Muscle layer of colon (tissue), 2 donors: ENCODE data around the gene QRFP.

Experiments used
- H3K27ac ChIP-seq: one replicate; pipeline ENCODE4 v1.7.0; 2013; ENCODE audit warnings: low read depth, mild to moderate bottlenecking, low read length, moderate library complexity
- H3K27me3 ChIP-seq, 2 donors: one replicate each; pipeline ENCODE4 v1.7.0; 2013; ENCODE audit warnings: low read length in 2 of 2, mild to moderate bottlenecking in 2 of 2; ENCODE audit not compliant: insufficient read depth in 2 of 2, control insufficient read depth in 1 of 2
- H3K36me3 ChIP-seq: one replicate; pipeline ENCODE4 v1.7.0; 2013; ENCODE audit warnings: mild to moderate bottlenecking, low read length; ENCODE audit not compliant: insufficient read depth
- H3K4me1 ChIP-seq: one replicate; pipeline ENCODE4 v1.7.0; 2013; ENCODE audit warnings: mild to moderate bottlenecking, low read length; ENCODE audit not compliant: insufficient read depth
- H3K4me3 ChIP-seq, 2 donors: one replicate each; pipeline ENCODE4 v1.7.0; 2013; ENCODE audit warnings: low read length in 2 of 2, low read depth in 1 of 2, mild to moderate bottlenecking in 1 of 2, moderate library complexity in 1 of 2
- H3K9ac ChIP-seq: one replicate; pipeline ENCODE4 v1.7.0; 2013; ENCODE audit warnings: low read length
- H3K9me3 ChIP-seq: one replicate; pipeline ENCODE4 v1.7.0; 2013; ENCODE audit warnings: mild to moderate bottlenecking, low read length
- donor health status: abdominal sarcoma.
- donor health status: Adenocarcinoma of cecum.

Gene QRFP

DNA sequence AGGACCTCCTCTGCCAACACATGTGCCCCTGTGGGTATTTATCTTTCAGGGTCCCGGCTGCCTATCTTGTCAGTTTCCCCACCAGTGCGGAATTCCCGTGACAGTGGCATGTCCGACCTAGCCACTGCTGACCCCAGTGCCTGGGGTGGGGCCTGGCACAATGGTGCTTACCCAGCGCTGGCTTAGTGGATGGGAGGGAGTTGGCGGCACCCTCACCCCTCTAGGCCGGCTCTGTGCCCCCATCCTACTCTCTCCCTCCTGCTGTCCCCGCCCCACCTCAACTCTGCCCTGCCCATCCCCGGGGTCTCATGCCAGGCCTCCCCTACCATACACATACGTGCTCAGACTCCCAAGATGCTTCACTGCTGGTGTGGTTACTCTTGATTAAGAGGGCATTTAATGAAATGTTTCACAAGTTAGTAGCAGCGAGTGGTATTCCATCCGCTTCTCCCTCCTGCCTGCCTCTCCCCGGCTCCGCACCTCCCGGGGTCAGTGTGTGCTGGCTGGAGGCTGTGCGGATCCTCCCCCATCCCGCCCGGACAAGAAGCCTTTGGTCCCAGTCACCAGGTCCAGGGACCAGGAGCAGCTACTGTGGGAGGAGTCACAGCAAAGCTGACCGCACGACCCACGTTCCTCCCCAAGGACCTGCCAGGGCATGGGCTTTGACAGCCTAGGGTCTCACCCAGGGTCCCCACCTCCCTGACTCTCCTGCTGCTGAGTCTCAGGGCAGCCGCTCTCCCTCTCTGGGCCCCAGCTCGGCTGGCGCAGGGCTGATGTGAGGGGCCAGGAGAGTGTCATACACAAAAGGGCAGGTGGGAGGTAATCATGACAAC is 9.5 kb upstream of the QRFP start:
- no peaks in the 10 kb centered on the region for H3K36me3 ChIP-seq
- no peak overlapping the region for H3K27ac ChIP-seq
- no peaks in the 10 kb centered on the region for H3K9me3 ChIP-seq
- no peak overlapping the region for H3K4me3 ChIP-seq
- H3K4me1 ChIP-seq: no peaks in the 10 kb centered on the region
- H3K27me3 ChIP-seq: peaks cover 4 to 32% of the 10 kb centered on the region in 2 donors
- no peak overlapping the region for H3K9ac ChIP-seq

DNA sequence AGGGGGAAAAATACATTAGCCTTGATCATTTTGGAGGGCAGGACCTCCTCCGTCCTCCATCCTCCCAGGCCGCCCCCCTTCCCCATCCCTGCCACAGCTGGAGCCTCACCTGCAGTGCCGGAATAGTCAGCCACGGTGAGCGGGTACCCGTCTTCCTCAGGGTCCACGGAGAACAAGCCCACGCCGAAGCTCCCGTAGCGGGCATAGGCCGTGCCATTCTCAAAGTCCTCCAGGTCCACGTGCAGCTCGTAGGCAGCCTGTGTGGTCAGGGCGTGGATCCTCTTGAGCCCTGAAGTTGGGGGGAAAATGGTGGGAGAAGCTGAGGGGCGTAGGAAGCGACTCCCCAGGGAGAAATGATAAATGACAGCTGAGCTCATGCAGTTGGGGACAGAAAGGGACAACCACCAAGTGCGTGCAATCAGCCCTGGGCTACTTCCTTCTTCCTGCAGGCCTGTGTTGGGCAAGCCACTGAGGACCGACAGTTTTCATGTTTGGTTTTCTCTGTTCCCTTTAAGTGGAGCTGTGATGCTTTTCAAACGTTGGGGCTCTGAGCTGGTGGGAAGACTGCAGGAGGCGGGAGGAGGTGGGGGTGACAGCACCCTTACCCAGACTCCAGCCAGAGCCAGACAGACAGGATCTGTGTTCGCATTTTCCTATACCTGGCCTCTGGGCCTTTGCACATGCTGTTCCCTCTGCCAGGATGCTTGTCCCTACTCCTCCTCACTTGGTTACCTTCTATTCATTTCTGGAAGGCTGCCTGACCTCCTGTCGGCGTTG is 8.7 kb upstream of the QRFP start:
- Histone ChIP-seq H3K36me3 (no peaks in the 10 kb centered on the region), H3K4me1 (no peaks in the 10 kb centered on the region), H3K9ac (no peak overlapping the region), H3K27ac (no peak overlapping the region), H3K4me3 (no peak overlapping the region), H3K9me3 (no peaks in the 10 kb centered on the region), H3K27me3 (peaks cover 4 to 36% of the 10 kb centered on the region in 2 donors)

DNA sequence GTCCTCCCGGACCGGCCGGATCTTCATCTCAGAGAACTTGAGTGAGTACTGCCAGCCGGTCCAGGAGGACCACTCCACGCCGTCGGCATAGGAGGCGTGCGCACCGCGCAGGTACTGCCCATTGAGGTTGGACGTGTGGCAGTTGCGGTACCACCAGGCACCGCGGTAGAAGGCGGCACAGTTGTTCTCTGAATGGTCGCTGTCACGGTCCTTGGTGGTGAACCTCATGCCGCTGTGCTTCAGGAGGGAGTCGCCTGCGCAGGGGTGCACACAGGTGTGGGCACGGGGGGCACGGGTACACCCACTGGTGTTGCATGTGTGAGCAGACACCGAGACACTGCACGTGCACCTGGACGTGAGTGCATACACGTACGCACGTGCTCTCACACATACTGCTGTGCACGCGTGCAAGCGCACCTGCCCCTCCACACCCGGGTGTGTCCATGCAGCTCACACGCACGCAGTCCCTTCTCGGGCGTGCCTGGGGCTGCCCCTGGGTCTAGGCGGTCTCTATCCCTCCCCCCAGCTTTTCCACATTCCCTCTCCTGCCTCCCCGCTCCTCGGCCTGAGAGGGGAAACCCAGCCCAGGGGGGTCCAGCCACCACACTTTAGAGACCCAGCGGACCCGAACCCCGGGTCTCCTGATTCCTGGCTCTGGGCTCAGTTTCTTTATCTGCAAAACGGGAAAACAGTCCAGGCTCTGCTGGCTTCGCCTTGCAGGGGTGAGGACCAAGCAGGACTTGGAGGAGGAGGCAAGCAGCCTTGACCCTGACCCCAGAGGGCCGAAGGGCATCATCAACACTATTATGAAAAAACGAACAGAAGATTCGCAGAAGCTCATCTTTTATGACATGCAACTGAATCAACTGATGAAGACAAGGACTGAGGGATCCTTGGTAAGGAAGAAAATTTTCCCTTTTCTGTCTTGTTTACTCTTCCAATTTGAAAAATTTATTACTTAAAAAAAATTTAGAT is 7.7 kb upstream of the QRFP start:
- Histone ChIP-seq H3K4me1 (no peaks in the 10 kb centered on the region), H3K4me3 (no peak overlapping the region), H3K27ac (no peak overlapping the region), H3K36me3 (no peaks in the 10 kb centered on the region), H3K9me3 (no peaks in the 10 kb centered on the region), H3K9ac (no peak overlapping the region), H3K27me3 (peaks cover 4 to 37% of the 10 kb centered on the region in 2 donors)

DNA sequence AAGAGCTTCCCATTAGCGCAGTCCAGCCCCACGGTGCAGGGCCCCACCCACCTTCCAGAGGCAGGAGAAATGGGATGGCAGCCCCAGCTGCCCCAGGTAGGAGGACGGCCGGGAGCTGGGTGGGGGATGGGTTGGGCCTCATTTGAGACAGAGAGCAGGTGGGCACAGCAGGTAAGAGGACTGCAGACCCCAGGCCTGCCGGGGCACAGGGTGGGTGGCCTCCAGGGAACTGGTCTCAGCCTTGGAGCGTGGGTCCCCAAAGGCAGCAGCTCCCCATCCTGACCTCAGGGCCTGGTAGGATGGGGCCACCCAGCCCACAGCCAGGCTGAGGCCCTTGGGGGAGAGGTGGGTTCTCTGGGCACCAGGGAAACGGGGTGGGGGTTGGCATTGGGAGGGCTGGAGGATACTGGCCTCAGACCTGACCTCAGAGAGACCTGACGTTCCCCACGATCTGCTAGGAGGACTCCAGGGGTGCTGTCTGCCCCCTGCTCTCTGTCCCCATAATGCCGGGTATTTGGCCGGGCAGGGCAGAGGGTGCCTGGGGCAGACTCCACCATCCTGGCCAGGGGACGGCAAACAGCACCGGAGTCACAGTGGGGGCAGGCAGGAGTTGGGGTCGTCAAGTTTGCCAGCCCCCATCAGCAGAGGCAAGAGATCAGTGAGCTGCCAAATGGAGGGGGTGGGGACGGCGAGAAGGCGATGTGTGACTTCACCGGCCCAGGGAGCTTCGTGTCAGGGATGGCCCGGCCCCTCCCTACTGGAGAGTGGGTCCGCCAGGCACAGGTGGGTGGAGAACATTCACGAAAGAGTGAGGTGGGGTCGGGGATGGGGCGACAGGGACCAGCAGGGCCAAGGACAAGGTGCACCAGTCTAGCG is 6.8 kb upstream of the QRFP start:
- peaks cover 4 to 37% of the 10 kb centered on the region in 2 donors for H3K27me3 ChIP-seq

DNA sequence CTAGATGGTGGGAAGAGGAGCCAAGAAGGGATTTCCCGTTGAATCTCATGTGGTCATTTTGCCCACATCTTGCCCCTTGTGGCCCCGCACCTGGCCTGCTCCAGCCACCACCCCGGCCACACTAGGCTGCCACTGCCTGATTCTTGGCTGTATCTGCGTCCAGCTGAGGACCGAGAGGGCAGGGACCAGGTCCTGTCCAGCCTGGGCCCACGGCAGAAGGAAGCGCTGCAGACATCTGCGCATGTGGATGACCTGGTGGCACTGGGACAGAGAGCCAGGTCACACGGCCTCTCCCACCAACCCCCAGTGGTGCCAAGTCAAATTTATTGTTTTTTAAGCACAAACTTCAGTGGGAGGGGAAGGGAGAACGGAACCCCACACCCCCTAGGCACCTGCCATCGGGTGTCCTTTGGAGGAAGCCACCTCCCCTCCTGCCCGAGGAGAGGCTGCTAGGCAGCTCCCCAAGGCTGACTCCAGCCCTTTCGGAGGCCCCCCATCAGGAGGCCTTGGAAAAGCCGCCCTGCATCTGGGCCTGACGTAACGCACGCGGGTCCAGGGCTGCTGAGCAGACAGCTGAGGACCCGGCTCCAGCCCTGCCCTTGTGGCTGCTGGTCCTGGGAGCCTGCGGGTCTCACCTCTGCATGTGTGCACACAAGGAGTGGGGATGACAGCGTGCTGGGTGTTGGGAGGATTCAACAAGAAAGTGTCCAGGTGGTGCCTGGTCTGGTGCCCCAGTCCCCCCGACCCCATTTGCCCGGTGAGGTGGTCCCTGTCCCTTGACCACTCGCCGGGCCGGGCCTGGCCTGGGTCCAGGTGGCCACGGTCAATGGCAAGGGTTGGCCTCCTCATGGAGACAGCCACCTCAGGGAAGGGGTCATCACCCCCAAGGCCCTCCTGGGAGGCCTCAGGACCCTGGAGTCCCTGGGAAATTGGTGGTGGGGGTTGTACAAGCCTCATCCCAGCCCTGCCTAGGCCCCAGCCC is 5.9 kb upstream of the QRFP start:
- Histone ChIP-seq H3K27me3 (peaks cover 4 to 44% of the 10 kb centered on the region in 2 donors), H3K27ac (no peak overlapping the region), H3K4me1 (no peaks in the 10 kb centered on the region), H3K4me3 (no peak overlapping the region), H3K9ac (no peak overlapping the region), H3K9me3 (no peaks in the 10 kb centered on the region), H3K36me3 (no peaks in the 10 kb centered on the region)

More for the DNA sequence above, 6.8 kb upstream of the QRFP start:
- H3K4me1 ChIP-seq: no peaks in the 10 kb centered on the region
- no peak overlapping the region for H3K4me3 ChIP-seq
- no peak overlapping the region for H3K27ac ChIP-seq
- H3K36me3 ChIP-seq: no peaks in the 10 kb centered on the region
- H3K9me3 ChIP-seq: no peaks in the 10 kb centered on the region
- no peak overlapping the region for H3K9ac ChIP-seq

DNA sequence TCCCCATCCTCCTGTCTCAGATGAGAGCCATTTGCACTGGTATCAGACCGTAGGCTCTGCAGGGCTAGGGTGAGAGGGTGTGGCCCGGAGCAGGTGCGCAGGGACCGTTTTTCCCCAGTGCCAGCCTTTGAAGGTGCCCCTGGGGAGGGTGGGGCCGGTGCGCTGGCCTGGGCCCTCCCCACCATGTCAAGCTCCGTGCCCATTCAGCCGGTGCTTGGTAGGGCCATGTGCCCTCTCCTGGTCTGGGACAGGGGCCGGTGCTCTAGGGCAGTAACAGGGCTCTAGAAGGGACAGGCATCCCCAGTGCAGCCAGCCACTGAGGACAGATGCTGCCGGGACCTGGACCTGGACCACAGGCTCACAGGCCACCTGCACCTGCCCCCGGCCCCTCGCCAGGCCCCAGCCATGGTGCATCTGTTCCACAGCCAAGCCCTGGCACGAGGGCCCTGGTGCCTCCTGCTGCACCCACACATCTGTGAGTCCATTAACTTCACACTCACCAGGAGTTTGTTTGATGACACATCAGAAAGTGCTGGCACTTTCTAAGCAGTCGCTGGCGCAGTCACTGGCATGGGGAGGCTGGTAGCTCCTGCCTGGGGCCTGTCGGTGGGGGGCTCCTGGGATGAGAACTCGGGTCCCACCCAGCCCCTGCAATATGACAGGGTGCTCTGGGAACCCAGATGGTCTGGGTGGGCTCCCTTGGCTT is 5.0 kb upstream of the QRFP start:
- Histone ChIP-seq H3K36me3 (no peaks in the 10 kb centered on the region), H3K4me1 (no peaks in the 10 kb centered on the region), H3K27me3 (peaks cover 4 to 48% of the 10 kb centered on the region in 2 donors), H3K9ac (no peak overlapping the region), H3K9me3 (no peaks in the 10 kb centered on the region), H3K27ac (no peak overlapping the region), H3K4me3 (no peak overlapping the region)

DNA sequence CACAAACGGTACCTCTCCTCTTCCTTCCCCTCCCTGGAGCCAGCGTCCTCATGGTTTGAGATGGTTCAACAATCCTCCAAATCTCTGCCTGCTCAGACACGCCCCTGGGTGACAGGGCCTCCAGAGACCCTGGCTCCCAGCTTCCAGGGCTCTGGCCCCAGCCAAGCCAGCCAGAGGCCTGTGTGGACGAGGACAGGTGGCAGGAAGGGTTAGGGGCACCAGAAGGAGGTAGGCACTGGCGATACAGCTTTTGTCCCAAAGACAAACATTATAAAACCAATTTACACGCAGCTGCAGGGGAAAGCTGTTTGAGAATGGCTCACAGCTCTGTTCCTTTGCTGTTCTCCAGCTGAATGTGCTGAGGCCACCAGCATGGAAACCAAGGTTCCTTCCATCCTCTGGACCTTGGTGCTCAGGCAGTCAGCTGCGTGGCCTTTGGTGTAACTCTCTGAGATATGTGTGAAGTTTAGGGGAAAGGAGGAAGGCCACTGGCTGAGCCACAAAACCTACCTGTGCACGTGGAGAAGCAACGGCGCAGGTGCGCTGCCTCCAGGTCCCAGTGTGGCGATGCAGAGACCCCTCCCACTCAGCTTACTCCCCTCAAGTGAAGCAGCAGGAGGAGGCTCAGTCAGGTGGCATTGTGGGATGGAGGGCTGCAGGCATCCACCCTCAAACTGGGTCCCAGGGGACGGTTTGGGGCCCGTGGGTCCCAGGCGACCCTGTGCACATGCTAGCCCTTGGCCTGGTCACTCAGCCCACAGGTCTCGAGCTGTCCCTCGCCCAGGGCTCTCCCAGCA is 4.3 kb upstream of the QRFP start:
- Histone ChIP-seq H3K36me3 (no peaks in the 10 kb centered on the region), H3K4me1 (peaks cover 4% of the 10 kb centered on the region), H3K9ac (no peak overlapping the region), H3K9me3 (no peaks in the 10 kb centered on the region), H3K4me3 (no peak overlapping the region), H3K27me3 (peaks cover 4 to 48% of the 10 kb centered on the region in 2 donors), H3K27ac (no peak overlapping the region)

DNA sequence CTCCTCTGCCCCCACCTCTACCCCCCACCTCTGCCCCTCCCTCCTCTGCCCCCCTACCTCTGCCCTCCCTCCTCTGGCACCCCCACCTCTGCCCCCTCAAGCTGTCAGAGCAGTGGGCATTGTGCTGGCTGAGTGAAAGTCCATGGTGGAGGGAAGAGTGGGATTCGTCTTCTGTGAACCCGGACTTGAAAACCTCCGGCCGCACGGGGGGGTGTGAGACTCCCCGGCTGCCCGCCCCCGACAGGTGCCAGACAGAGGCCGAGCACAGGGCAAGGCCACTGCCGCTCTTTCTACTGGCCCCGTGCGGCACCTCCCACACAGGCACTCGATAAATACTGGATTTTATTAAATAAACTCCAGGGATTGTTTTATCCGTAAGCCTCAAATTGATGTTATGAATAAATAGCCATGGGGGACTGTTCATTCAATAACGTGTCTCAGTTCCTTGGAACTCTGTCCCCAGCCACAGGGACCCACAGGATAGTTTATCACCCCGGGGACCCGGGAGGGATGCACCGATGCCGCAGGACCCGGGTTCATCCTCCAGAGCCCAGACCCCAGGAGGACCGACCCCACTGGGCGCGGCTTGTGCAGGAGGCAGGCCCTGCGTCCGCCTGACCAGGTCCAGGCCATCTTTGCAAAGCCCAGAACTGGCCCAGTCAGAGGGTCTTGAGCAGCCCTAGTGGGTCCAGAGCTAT is 2.6 kb upstream of the QRFP start:
- Histone ChIP-seq H3K4me3 (no peak overlapping the region), H3K9me3 (no peaks in the 10 kb centered on the region), H3K27ac (no peak overlapping the region), H3K27me3 (peaks cover 4 to 46% of the 10 kb centered on the region in 2 donors), H3K9ac (no peak overlapping the region), H3K4me1 (peaks cover 21% of the 10 kb centered on the region), H3K36me3 (no peaks in the 10 kb centered on the region)
